Measurements from ENCODE around the gene STOML1. TPM values are rescaled to one million over a fixed set of nuclear protein-coding genes. Genes with fewer than 3 reads are reported as not detected.

STOML1 gene
- total RNA-seq, 1 experiment from 2014 or later, result 20.4 TPM

DNA sequence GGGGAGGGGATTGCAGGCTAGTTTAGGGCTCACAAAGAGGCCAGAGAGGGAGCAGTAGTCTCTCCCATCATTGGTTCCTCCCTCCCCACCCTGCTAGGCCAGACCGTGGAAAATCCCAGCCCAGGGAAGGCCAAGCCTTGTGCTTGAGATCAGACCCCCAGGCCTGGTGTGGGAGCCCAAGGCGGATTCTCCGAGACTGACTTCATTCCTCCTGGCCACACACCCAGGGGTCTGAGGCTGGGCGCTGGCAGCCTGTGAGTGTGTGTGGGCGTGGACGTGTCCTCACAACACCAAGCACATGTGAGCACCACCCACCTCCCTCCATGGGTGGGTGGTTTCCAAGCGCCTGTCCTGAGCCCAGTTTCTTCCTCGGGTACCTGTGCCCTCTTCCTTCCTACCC is 61.7 kb downstream of the STOML1 start:
- DNase-seq (ENCODE audit: low read depth), result peak; percentile 87

DNA sequence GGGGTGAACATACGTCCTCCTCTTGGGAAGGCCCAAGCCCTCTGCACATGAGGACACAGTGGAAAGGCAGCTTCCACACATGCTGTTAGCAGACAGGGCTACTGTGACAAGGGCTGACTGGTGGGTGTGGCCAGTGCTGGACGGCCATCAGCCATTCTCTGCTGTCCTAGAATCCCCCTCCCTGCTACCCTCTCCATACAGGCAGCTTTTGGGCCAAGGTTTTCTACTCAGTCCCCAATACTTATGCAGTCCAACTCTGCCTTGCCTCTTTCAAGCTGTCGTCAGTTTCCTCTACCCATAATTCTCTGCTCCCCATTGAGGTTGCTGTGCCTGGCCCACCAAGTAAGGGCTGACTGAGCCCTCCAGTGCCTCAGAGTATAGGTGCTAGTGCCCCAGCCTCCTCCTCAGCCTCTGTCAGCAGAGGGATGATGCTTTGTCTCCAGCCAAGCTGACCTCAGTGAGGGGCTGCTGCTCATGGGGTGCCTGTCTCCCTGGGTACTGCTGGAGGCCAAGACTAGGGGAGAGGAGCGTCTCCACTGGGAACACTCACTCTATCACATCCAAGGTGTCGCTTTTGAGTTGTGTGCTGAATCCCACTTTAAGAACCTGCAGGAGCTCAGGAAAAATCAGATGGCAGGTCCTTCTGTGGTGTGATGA is 63.0 kb downstream of the STOML1 start:
- peak; percentile 31 for DNase-seq (ENCODE audit: low read depth)

Other genes starting within 250 kb of the STOML1 start
- not detected in 2 replicates for gene INSYN1, start 238.9 kb downstream of the STOML1 start, total RNA-seq (2014; rRNA removed; shearing (Covaris generic))
- not detected in 2 replicates for gene TBC1D21, start 118.7 kb downstream of the STOML1 start, total RNA-seq (2014; rRNA removed; shearing (Covaris generic))
- gene LOXL1, start 65.8 kb downstream of the STOML1 start, total RNA-seq (2014; rRNA removed; shearing (Covaris generic)), result 45.9 and 55.0 TPM in 2 replicates
- 26.1 and 39.7 TPM in 2 replicates for gene PML, start 2.4 kb upstream of the STOML1 start, total RNA-seq (2014; rRNA removed; shearing (Covaris generic))
- not detected in 2 replicates for gene GOLGA6A, start 90.3 kb upstream of the STOML1 start, total RNA-seq (2014; rRNA removed; shearing (Covaris generic))
- gene ISLR2, start 138.3 kb upstream of the STOML1 start, total RNA-seq (2014; rRNA removed; shearing (Covaris generic)), result 0.72 and 1.8 TPM in 2 replicates
- 2.5 and 8.8 TPM in 2 replicates for gene ISLR, start 181.4 kb upstream of the STOML1 start, total RNA-seq (2014; rRNA removed; shearing (Covaris generic))
- 95.7 and 114 TPM in 2 replicates for gene STRA6, start 210.5 kb upstream of the STOML1 start, total RNA-seq (2014; rRNA removed; shearing (Covaris generic))
- gene CCDC33, start 244.0 kb upstream of the STOML1 start, total RNA-seq (2014; rRNA removed; shearing (Covaris generic)), result 1.1 and 2.1 TPM in 2 replicates

All from RPMI7951 (cell line).